A549 (cell line): Measurements from ENCODE around the gene NUP58.

Source experiments
- ATOH8 ChIP-seq: fragments of 250-450 bp; sonication (Bioruptor Pico); IDR thresholded peaks from 2 replicates; pipeline ENCODE4 v1.5.0; 2020; ENCODE audit warnings: low read depth, mild to moderate bottlenecking, moderate library complexity
- BHLHE40 ChIP-seq: IDR thresholded peaks from 2 replicates; pipeline ENCODE4 v1.6.1; 2012; ENCODE audit warnings: low read depth, low read length, inconsistent platforms
- CHD4 ChIP-seq: fragments of 200-600 bp; sonication (generic); IDR thresholded peaks from 2 replicates; pipeline ENCODE4 v1.6.1; 2016; ENCODE audit warnings: antibody characterized with exemption, mild to moderate bottlenecking, borderline replicate concordance
- CTCF ChIP-seq: fragments of >200 bp; sonication (Bioruptor Twin); formaldehyde crosslinking; IDR thresholded peaks from 3 replicates; pipeline ENCODE4 v1.5.1; 2016
- EP300 ChIP-seq, 2 experiments: fragments of >200 bp; sonication (Bioruptor Twin); formaldehyde crosslinking; IDR thresholded peaks; 2 replicates in 1 of 2; 3 replicates in 1 of 2; pipeline ENCODE4 v1.6.1; 2016 to 2017
- FOSB ChIP-seq: fragments of 250-450 bp; sonication (Bioruptor Pico); IDR thresholded peaks from 2 replicates; pipeline ENCODE4 v1.5.0; 2020; ENCODE audit warnings: mild to moderate bottlenecking, moderate library complexity
- HOXA7 ChIP-seq: fragments of 250-450 bp; sonication (Bioruptor Pico); IDR thresholded peaks from 2 replicates; pipeline ENCODE4 v1.5.0; 2020; ENCODE audit warnings: mild to moderate bottlenecking, moderate library complexity
- MAFK ChIP-seq: fragments of 450-650 bp; IDR thresholded peaks from 2 replicates; pipeline ENCODE4 v1.6.1; 2014; ENCODE audit not compliant: partially characterized antibody
- NR3C1 ChIP-seq: fragments of >200 bp; sonication (Bioruptor Twin); formaldehyde crosslinking; IDR thresholded peaks from 3 replicates; pipeline ENCODE4 v1.6.1; 2017
- PHF8 ChIP-seq: fragments of 200-600 bp; sonication (generic); IDR thresholded peaks from 2 replicates; pipeline ENCODE4 v1.6.1; 2016; ENCODE audit warnings: low read depth, mild to moderate bottlenecking, antibody characterized with exemption, moderate library complexity, borderline replicate concordance
- POLR2A ChIP-seq: IDR thresholded peaks from 2 replicates; pipeline ENCODE4 v1.6.1; 2012; ENCODE audit warnings: mild to moderate bottlenecking, low read length
- POLR2AphosphoS2 ChIP-seq: conservative IDR thresholded peaks from 2 replicates; pipeline ENCODE4 v1.6.1; 2012; ENCODE audit warnings: low read length, improper control_type of control experiment, inconsistent platforms
- SMC3 ChIP-seq: fragments of >200 bp; sonication (Bioruptor Twin); formaldehyde crosslinking; IDR thresholded peaks from 3 replicates; pipeline ENCODE4 v1.6.1; 2018; ENCODE audit warnings: inconsistent platforms
- USF2 ChIP-seq: fragments of 450-650 bp; IDR thresholded peaks from 2 replicates; pipeline ENCODE4 v1.6.1; 2014; ENCODE audit warnings: antibody characterized with exemption

GRCh38 chr13:25281935-25282332 is 19.5 kb upstream of the NUP58 start:
- TF ChIP-seq CTCF (no peak), BHLHE40 (no peak), ATOH8 (CRISPR knock-in tag) (no peak), POLR2AphosphoS2 (no peak), MAFK (no peak), NR3C1 (no peak), HOXA7 (no peak), EP300 (IDR thresholded peaks at IDR 0.05) (no peak), USF2 (no peak), PHF8 (no peak), POLR2A (no peak), CHD4 (no peak), SMC3 (no peak), FOSB (CRISPR knock-in tag) (no peak)
